ENCODE results near the gene KCNMA1.
A peak's percentile ranks its signal among the peaks of the same experiment; 100 is the strongest.

The KCNMA1 gene

GRCh38 chr10:77164616-77165311 lies 472.8 kb downstream of the KCNMA1 start:
- peak overlapping the region; percentile 62 for H3K4me2 ChIP-seq (ENCODE audit: low read length)
- H3K36me3 ChIP-seq (ENCODE audit: insufficient read depth, low read length), result no peaks in the 10 kb centered on the region
- no peaks in the 10 kb centered on the region for H3K9me3 ChIP-seq (replicated peaks; ENCODE audit: low read length)
- H3K27me3 ChIP-seq (ENCODE audit: control insufficient read depth, insufficient read depth, low read length), result no peaks in the 10 kb centered on the region
- H3K4me1 ChIP-seq (ENCODE audit: control insufficient read depth, insufficient read depth, low read length), result peaks cover 46% of the 10 kb centered on the region
- H3K9ac ChIP-seq (ENCODE audit: low read depth, low read length), result peak overlapping the region; percentile 75
- peak overlapping the region; percentile 10 for H3K4me3 ChIP-seq (ENCODE audit: low read length)

DNA sequence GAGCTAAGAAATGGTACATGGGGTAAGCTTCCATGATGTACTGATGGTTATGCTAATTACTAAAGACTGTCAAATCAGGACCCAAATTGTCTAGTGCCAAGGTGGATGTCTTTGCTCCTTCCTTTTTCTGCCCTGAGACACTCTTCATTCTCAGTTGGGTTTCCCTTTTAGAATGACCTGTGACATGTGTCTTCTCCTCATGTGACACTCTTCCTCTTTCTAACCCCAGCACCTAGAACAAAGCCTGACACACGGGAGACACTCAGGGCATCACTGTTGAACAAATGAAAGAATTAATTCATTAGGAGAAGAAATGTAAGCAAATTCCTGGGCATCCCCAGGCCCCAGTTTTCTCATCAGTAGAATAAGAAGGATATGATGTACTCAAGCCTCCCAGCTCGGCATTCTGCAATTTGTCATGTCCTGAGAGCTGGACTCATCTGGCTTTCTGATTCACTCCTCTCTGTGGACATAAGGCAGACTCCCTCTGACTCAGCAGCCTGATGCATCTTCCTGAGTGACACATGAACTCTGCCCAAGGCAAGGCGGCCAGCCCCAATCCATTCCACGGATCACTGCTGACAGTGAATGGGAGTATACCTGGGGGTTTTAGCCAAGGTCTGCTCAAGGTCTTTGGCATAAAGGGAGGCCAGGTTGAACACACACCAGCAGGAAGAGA lies 473.8 kb downstream of the KCNMA1 start:
- H3K4me1 ChIP-seq (ENCODE audit: control insufficient read depth, insufficient read depth, low read length), result peaks cover 53% of the 10 kb centered on the region
- peak overlapping the region; percentile 10 for H3K4me3 ChIP-seq (ENCODE audit: low read length)
- H3K27me3 ChIP-seq (ENCODE audit: control insufficient read depth, insufficient read depth, low read length), result no peaks in the 10 kb centered on the region
- H3K9me3 ChIP-seq (replicated peaks; ENCODE audit: low read length), result no peaks in the 10 kb centered on the region
- H3K36me3 ChIP-seq (ENCODE audit: insufficient read depth, low read length), result no peaks in the 10 kb centered on the region
- peak overlapping the region; percentile 75 for H3K9ac ChIP-seq (ENCODE audit: low read depth, low read length)
- peak overlapping the region; percentile 65 for H3K4me2 ChIP-seq (ENCODE audit: low read length)

GRCh38 chr10:77162697-77163096 lies 474.9 kb downstream of the KCNMA1 start:
- Histone ChIP-seq H3K36me3 (ENCODE audit: insufficient read depth, low read length) (no peaks in the 10 kb centered on the region), H3K27me3 (ENCODE audit: control insufficient read depth, insufficient read depth, low read length) (no peaks in the 10 kb centered on the region), H3K9ac (ENCODE audit: low read depth, low read length) (peak overlapping the region; percentile 74), H3K4me2 (ENCODE audit: low read length) (peak overlapping the region; percentile 2), H3K4me1 (ENCODE audit: control insufficient read depth, insufficient read depth, low read length) (peaks cover 53% of the 10 kb centered on the region), H3K9me3 (replicated peaks; ENCODE audit: low read length) (no peaks in the 10 kb centered on the region), H3K4me3 (ENCODE audit: low read length) (no peak overlapping the region)

GRCh38 chr10:77160679-77161078 lies 476.9 kb downstream of the KCNMA1 start:
- Histone ChIP-seq H3K27me3 (ENCODE audit: control insufficient read depth, insufficient read depth, low read length) (no peaks in the 10 kb centered on the region), H3K36me3 (ENCODE audit: insufficient read depth, low read length) (no peaks in the 10 kb centered on the region), H3K4me2 (ENCODE audit: low read length) (peak overlapping the region; percentile 26), H3K4me1 (ENCODE audit: control insufficient read depth, insufficient read depth, low read length) (peaks cover 67% of the 10 kb centered on the region), H3K4me3 (ENCODE audit: low read length) (no peak overlapping the region), H3K9ac (ENCODE audit: low read depth, low read length) (peak overlapping the region; percentile 40), H3K9me3 (replicated peaks; ENCODE audit: low read length) (no peaks in the 10 kb centered on the region)

GRCh38 chr10:77159538-77160110 lies 478.0 kb downstream of the KCNMA1 start:
- H3K9me3 ChIP-seq (replicated peaks; ENCODE audit: low read length), result no peaks in the 10 kb centered on the region
- H3K27me3 ChIP-seq (ENCODE audit: control insufficient read depth, insufficient read depth, low read length), result no peaks in the 10 kb centered on the region
- no peak overlapping the region for H3K4me2 ChIP-seq (ENCODE audit: low read length)
- no peaks in the 10 kb centered on the region for H3K36me3 ChIP-seq (ENCODE audit: insufficient read depth, low read length)
- H3K9ac ChIP-seq (ENCODE audit: low read depth, low read length), result no peak overlapping the region
- H3K4me3 ChIP-seq (ENCODE audit: low read length), result no peak overlapping the region
- peaks cover 68% of the 10 kb centered on the region for H3K4me1 ChIP-seq (ENCODE audit: control insufficient read depth, insufficient read depth, low read length)

GRCh38 chr10:77158666-77159065 lies 478.9 kb downstream of the KCNMA1 start:
- no peaks in the 10 kb centered on the region for H3K9me3 ChIP-seq (replicated peaks; ENCODE audit: low read length)
- H3K27me3 ChIP-seq (ENCODE audit: control insufficient read depth, insufficient read depth, low read length), result no peaks in the 10 kb centered on the region
- no peak overlapping the region for H3K4me2 ChIP-seq (ENCODE audit: low read length)
- no peak overlapping the region for H3K9ac ChIP-seq (ENCODE audit: low read depth, low read length)
- no peaks in the 10 kb centered on the region for H3K36me3 ChIP-seq (ENCODE audit: insufficient read depth, low read length)
- H3K4me1 ChIP-seq (ENCODE audit: control insufficient read depth, insufficient read depth, low read length), result peaks cover 60% of the 10 kb centered on the region
- no peak overlapping the region for H3K4me3 ChIP-seq (ENCODE audit: low read length)

GRCh38 chr10:77157248-77158019 lies 480.2 kb downstream of the KCNMA1 start:
- H3K36me3 ChIP-seq (ENCODE audit: insufficient read depth, low read length), result no peaks in the 10 kb centered on the region
- peaks cover 48% of the 10 kb centered on the region for H3K4me1 ChIP-seq (ENCODE audit: control insufficient read depth, insufficient read depth, low read length)
- no peak overlapping the region for H3K4me3 ChIP-seq (ENCODE audit: low read length)
- H3K9ac ChIP-seq (ENCODE audit: low read depth, low read length), result no peak overlapping the region
- H3K27me3 ChIP-seq (ENCODE audit: control insufficient read depth, insufficient read depth, low read length), result no peaks in the 10 kb centered on the region
- no peak overlapping the region for H3K4me2 ChIP-seq (ENCODE audit: low read length)
- H3K9me3 ChIP-seq (replicated peaks; ENCODE audit: low read length), result no peaks in the 10 kb centered on the region

- Histone ChIP-seq H3K9ac (ENCODE audit: low read depth, low read length) (peak overlapping the region; percentile 46), H3K9me3 (replicated peaks; ENCODE audit: low read length) (no peaks in the 10 kb centered on the region), H3K4me3 (ENCODE audit: low read length) (no peak overlapping the region), H3K36me3 (ENCODE audit: insufficient read depth, low read length) (no peaks in the 10 kb centered on the region), H3K4me1 (ENCODE audit: control insufficient read depth, insufficient read depth, low read length) (peaks cover 38% of the 10 kb centered on the region), H3K27me3 (ENCODE audit: control insufficient read depth, insufficient read depth, low read length) (no peaks in the 10 kb centered on the region), H3K4me2 (ENCODE audit: low read length) (peak overlapping the region; percentile 39)
Measured at GRCh38 chr10:77156406-77156879, 481.2 kb downstream of the KCNMA1 start.

DNA sequence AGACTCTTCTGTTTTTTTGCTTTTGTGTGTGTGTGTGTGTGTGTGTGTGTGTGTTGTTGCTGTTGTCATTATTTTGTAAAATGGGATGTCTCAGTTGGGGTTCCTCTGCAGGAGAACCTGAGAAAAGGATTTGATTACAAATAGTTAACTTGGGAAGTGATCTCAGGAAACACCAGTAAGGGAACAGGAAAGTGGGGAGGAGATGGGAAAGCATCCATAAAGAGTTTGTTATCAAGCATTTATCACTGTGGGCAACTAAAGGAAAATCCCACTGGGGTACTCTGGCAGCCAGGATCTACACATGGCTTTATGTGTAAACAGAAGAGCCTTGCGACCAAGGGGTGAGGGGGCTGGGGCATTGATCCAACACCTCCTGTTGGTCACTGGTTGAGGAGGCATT lies 485.4 kb downstream of the KCNMA1 start:
- H3K9ac ChIP-seq (ENCODE audit: low read depth, low read length), result no peak overlapping the region
- no peaks in the 10 kb centered on the region for H3K9me3 ChIP-seq (replicated peaks; ENCODE audit: low read length)
- H3K4me2 ChIP-seq (ENCODE audit: low read length), result no peak overlapping the region
- peaks cover 36% of the 10 kb centered on the region for H3K4me1 ChIP-seq (ENCODE audit: control insufficient read depth, insufficient read depth, low read length)
- H3K4me3 ChIP-seq (ENCODE audit: low read length), result no peak overlapping the region
- no peaks in the 10 kb centered on the region for H3K36me3 ChIP-seq (ENCODE audit: insufficient read depth, low read length)
- H3K27me3 ChIP-seq (ENCODE audit: control insufficient read depth, insufficient read depth, low read length), result no peaks in the 10 kb centered on the region

DNA sequence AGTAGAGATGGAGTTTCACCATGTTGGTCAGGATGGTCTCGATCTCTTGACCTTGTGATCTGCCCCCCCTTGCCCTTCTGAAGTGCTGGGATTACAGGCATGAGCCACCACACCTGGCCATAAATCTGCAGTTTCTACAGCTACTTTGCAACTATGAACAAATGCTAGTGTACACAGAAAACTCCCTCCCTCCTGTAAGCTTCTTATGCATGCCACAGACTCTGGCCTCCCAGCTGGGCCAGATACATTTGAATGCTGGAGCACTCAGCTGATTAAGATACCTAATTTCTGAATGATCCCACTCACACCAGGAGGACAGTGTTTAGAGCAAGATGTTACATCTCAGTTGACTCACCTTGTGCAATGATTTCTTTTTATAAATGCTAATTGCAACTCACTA lies 486.2 kb downstream of the KCNMA1 start:
- Histone ChIP-seq H3K9ac (ENCODE audit: low read depth, low read length) (no peak overlapping the region), H3K36me3 (ENCODE audit: insufficient read depth, low read length) (no peaks in the 10 kb centered on the region), H3K4me3 (ENCODE audit: low read length) (no peak overlapping the region), H3K9me3 (replicated peaks; ENCODE audit: low read length) (no peaks in the 10 kb centered on the region), H3K27me3 (ENCODE audit: control insufficient read depth, insufficient read depth, low read length) (no peaks in the 10 kb centered on the region), H3K4me2 (ENCODE audit: low read length) (no peak overlapping the region), H3K4me1 (ENCODE audit: control insufficient read depth, insufficient read depth, low read length) (peaks cover 33% of the 10 kb centered on the region)

DNA sequence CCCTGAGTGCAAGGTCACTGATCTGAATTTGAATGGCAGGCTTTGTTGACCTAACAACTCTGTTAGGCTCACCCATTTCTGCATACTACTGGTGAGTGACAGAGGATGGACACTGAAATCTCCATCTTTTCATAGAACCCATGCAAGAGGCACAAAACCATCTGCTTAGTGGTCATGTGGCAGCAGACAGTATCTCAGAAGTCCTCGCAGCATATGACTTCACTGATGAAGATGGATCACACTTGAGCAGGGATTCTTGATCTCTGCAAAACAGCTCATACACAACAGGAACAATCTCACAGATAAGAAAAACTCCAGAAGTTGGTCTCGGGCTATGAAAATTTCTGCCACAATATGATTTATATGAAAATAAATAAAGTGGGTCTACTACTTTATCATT lies 487.9 kb downstream of the KCNMA1 start:
- Histone ChIP-seq H3K4me3 (ENCODE audit: low read length) (no peak overlapping the region), H3K9me3 (replicated peaks; ENCODE audit: low read length) (no peaks in the 10 kb centered on the region), H3K36me3 (ENCODE audit: insufficient read depth, low read length) (no peaks in the 10 kb centered on the region), H3K4me1 (ENCODE audit: control insufficient read depth, insufficient read depth, low read length) (peaks cover 23% of the 10 kb centered on the region), H3K27me3 (ENCODE audit: control insufficient read depth, insufficient read depth, low read length) (no peaks in the 10 kb centered on the region), H3K4me2 (ENCODE audit: low read length) (no peak overlapping the region), H3K9ac (ENCODE audit: low read depth, low read length) (no peak overlapping the region)

All from skeletal muscle satellite cell (primary cell).